GM19438 (cell line): Measurements from ENCODE around the gene PRDM7.
"Not testable (repeated sequence)": the region's sequence is repeated elsewhere in the genome, so short reads cannot be mapped to it uniquely, and the experiment has no call there.

Source experiments
- ATAC-seq: cut with Tn5 transposase; IDR thresholded peaks from one replicate; pipeline ENCODE4 v1.9.1; 2021; ENCODE audit warnings: low read depth; ENCODE audit not compliant: unreplicated experiment

Gene PRDM7

GRCh38 chr16:90077757-90078578 is 837 bp upstream of the PRDM7 start:
- ATAC-seq: peak; percentile 45

GRCh38 chr16:90072442-90073105 is 4.6 kb downstream of the PRDM7 start:
- no peak for ATAC-seq

GRCh38 chr16:90070440-90070839 is 6.7 kb downstream of the PRDM7 start:
- no peak for ATAC-seq

- ATAC-seq: no peak
These were observed 15.7 kb downstream of the PRDM7 start for GRCh38 chr16:90061437-90061836.

GRCh38 chr16:90057738-90058173 is 19.4 kb downstream of the PRDM7 start:
- ATAC-seq: no peak

GRCh38 chr16:90056521-90056920 is 20.6 kb downstream of the PRDM7 start:
- ATAC-seq: not testable (repeated sequence)

GRCh38 chr16:90055371-90055770 is 21.8 kb downstream of the PRDM7 start:
- ATAC-seq: no peak

- no peak for ATAC-seq
These were observed 22.6 kb downstream of the PRDM7 start for GRCh38 chr16:90054554-90054953.

- no peak for ATAC-seq
These were observed 23.1 kb downstream of the PRDM7 start for GRCh38 chr16:90053902-90054500.

- ATAC-seq: no peak
These were observed 26.2 kb downstream of the PRDM7 start for GRCh38 chr16:90050969-90051368.

GRCh38 chr16:90048737-90049330 is 28.3 kb downstream of the PRDM7 start:
- ATAC-seq: no peak

- no peak for ATAC-seq
These were observed 28.8 kb downstream of the PRDM7 start for GRCh38 chr16:90048347-90048722.

- no peak for ATAC-seq
These were observed 29.3 kb downstream of the PRDM7 start for GRCh38 chr16:90047714-90048346.

- ATAC-seq: no peak
These were observed 30.0 kb downstream of the PRDM7 start for GRCh38 chr16:90046971-90047713.

GRCh38 chr16:90046122-90046970 is 30.8 kb downstream of the PRDM7 start:
- ATAC-seq: no peak

GRCh38 chr16:90044111-90044551 is 33.0 kb downstream of the PRDM7 start:
- ATAC-seq: no peak

GRCh38 chr16:90043526-90043925 is 33.6 kb downstream of the PRDM7 start:
- no peak for ATAC-seq

GRCh38 chr16:90042946-90043514 is 34.1 kb downstream of the PRDM7 start:
- no peak for ATAC-seq
